22Rv1 (cell line): ENCODE results near the gene DAAM1.

Experiments used
- CTCF ChIP-seq: fragments of 450-650 bp; IDR thresholded peaks from 2 replicates; pipeline ENCODE4 v1.5.1; 2017; ENCODE audit warnings: mild to moderate bottlenecking
- ZFX ChIP-seq: fragments of 450-650 bp; IDR thresholded peaks from 2 replicates; pipeline ENCODE4 v1.6.1; 2017; ENCODE audit warnings: antibody characterized with exemption, borderline replicate concordance

GRCh38 chr14:59371771-59372170 lies 183.3 kb downstream of the DAAM1 start:
- TF ChIP-seq CTCF (no peak), ZFX (no peak)
